NCI-H446 treated with DMSO at 0.1 percent for 48 hours (cell line): ENCODE measurements around the gene FAM210B.
"Not testable (repeated sequence)": the region's sequence is repeated elsewhere in the genome, so short reads cannot be mapped to it uniquely, and the experiment has no call there.

ENCODE experiments used
- DNase-seq: peaks from one replicate; lab custom pipeline; 2025; lab: John Stamatoyannopoulos, UW

The FAM210B gene

DNA sequence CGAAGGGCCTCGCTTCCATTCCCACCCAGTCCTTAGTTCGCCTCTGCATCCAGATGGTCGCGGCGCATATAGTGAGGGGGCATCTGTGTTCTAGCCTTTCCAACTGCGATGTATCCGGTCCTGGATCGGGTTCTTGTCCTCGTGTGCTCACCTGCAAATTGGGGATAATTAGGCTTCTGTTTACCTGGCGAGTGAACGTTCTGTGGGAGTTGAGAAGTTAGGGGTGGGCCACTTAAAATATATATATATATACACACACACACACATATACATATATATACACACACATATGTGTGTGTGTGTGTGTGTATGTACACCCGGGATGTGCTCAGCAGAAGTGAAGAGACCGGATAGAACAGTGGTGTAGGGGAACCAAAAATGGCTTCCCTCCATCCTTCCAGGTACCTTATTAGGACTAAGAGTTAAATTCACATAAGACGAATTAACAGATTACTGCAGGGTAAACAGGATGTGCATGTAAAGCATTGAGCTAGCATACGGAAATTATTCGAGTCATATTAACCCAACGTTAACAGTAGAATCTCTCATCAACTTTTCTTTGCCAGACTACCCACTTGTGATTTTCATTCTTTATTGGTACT lies 34.2 kb downstream of the FAM210B start:
- DNase-seq: peak; percentile 1

- no peak for DNase-seq
Observed at GRCh38 chr20:56393653-56394052, 34.9 kb downstream of the FAM210B start.

GRCh38 chr20:56395166-56395565 lies 36.4 kb downstream of the FAM210B start:
- no peak for DNase-seq

- peak; percentile 2 for DNase-seq
Observed at GRCh38 chr20:56400001-56400640, 41.3 kb downstream of the FAM210B start.

GRCh38 chr20:56403465-56403864 lies 44.7 kb downstream of the FAM210B start:
- no peak for DNase-seq

- not testable (repeated sequence) for DNase-seq
Observed at GRCh38 chr20:56405356-56405755, 46.6 kb downstream of the FAM210B start.

- DNase-seq: no peak
Observed at GRCh38 chr20:56406910-56407309, 48.1 kb downstream of the FAM210B start.

DNA sequence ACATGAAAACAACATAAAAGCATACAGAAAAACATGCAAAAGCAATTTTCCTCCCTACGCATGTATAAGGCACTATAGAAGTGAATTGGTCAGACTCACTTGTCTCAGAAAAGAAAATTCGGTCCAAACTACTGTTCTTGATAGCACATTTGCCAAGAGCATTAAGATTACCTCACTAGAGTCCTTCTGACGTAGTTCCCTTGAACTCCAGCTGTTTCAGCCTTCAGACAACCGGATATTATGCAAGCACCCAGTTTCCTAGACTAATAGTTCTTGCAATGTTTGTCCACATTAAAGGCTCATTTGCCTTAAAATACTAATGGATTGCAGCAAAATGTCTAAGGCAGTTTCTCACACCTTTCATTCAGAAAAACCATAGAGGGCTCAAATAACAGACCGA lies 50.7 kb downstream of the FAM210B start:
- no peak for DNase-seq

- DNase-seq: no peak
Observed at GRCh38 chr20:56409956-56410355, 51.2 kb downstream of the FAM210B start.

DNA sequence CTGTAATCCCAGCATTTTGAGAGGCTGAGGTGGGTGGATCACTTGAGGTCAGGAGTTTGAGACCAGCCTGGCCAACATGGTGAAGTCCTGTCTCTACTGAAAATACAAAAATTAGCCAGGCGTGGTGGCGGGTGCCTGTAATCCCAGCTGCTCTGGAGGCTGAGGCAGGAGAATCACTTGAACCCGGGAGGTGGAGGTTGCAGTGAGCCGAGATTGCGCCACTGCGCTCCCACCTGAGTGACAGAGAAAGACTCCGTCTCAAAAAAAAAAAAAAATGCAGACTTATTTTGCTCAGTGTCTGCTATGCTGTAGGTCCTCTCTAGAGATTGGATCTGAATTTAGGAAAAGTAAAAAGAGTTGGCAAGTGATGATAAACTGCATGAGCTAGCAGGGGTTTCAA lies 52.5 kb downstream of the FAM210B start:
- not testable (repeated sequence) for DNase-seq

DNA sequence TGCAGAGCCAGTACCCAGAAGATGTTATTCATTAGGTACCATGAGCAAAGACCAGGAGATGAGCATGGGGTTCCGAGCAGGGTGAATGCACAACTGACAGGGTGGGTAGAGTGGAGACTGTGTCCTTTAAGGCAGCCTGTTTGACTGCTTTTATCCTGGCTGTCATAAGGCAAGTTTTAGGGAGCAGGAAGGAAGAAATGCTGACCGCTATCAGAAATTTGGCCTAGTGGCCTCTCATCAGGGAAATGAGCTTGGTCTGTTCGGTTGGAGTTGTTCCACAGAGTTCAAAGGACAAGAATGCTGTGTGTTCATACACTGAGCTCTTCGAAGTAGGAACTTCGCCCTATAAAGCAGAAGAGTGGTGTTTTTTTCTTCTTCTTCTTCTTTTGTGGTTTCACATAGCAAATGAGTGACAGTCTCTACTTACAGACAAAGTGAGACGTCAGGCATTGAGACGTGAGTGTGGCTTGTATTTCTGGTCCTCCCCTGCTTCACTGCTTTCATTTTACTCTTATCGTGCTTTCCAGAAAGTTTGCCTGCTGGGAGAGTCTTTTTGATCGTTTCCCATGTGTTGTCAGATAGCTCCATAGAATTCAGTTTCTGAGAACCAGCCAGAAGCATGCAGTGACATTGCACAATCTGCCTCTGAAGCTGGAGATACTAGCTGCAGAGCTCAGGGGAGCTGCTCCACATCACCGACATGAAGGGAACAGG lies 53.1 kb downstream of the FAM210B start, which contains the start of gene CASS4:
TSS of gene CASS4 (plus strand) at position 502 of the 714 bp plus-strand sequence. CDS start at position 701, 199 bp downstream.
- DNase-seq: no peak

DNA sequence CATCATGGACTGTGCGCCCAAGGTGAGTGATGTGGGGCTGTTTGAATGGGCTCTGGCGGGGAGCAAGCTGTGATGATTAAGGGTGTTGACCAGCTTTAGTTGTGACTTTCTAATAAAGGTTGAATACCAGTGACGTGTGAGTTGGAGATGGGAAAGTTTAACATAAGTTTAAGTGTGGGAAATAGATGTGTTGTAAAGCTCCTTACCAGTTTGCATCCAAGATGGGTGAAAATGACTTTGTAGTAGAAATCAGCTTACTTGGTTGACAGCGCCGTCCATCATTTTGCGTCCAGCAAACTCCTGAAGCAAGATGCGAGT lies 53.7 kb downstream of the FAM210B start:
- DNase-seq: no peak

GRCh38 chr20:56412949-56413348 lies 54.2 kb downstream of the FAM210B start:
- DNase-seq: no peak

GRCh38 chr20:56414842-56415765 lies 56.3 kb downstream of the FAM210B start:
- DNase-seq: no peak

DNA sequence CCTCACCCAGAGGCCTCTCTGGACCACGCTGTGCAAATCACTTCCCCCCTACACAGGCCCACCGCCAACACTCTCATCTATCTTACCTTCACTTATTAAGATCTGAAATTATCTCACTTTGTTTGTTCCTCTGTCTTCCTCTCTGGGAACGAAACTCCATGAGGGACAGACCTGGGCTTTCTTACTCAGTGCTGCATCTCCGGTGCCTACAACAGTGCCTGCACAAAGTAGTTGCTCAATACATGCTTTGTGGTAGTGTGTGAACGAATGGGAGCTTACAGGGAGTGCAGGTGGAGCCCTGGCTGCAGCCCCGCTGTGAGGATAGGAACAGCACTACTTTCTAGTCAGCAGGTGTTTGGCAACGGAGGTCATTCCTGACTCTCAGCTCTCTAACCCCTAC lies 58.6 kb downstream of the FAM210B start:
- DNase-seq: no peak

- no peak for DNase-seq
Observed at GRCh38 chr20:56417911-56418310, 59.1 kb downstream of the FAM210B start.
